ENCODE measurements around the gene DMD. TPM values are rescaled to one million over a fixed set of nuclear protein-coding genes. Genes with fewer than 3 reads are reported as not detected.

Gene DMD
- polyA plus RNA-seq, 1 donor from 2014 or later, result 21.6 TPM

DNA sequence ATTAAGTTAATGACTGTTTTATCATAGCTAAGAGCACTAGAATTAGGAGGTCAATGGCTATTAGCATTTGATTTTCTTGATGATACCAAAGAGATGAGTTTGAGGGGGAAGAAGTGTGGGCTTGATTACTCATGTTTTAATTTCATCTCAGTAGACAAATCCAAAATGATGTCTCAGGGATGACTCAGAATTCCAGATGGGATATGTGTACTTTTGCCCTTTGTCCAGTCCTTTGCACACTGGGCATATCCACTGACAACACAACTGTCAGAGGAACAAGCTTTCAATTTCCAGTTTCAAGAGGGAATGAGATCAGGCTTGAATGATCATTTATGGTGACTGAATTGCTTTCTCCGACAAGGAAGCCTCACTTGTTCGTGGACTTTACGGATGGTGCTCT is 1814.2 kb downstream of the DMD start:
- Histone ChIP-seq H3K9me3 (ENCODE audit: low read length) (no peaks in the 10 kb centered on the region), H3F3A (ENCODE audit: insufficient read depth, low read length, poor library complexity, severe bottlenecking) (no peaks in the 10 kb centered on the region), H3K4me3 (ENCODE audit: low read length) (no peak overlapping the region), H3K9ac (ENCODE audit: low read length) (no peak overlapping the region), H2AFZ (ENCODE audit: low read depth, low read length) (no peak overlapping the region), H3K9me2 (ENCODE audit: insufficient read depth, low read length) (no peaks in the 10 kb centered on the region), H3K36me3 (ENCODE audit: insufficient read depth, low read length) (no peaks in the 10 kb centered on the region), H3K79me2 (replicated peaks; ENCODE audit: insufficient read depth, low read length) (no peaks in the 10 kb centered on the region), H3K27me3 (ENCODE audit: insufficient read depth, low read depth, low read length) (no peaks in the 10 kb centered on the region), H3K4me2 (ENCODE audit: low read length) (no peak overlapping the region), H3K27ac (ENCODE audit: low read length) (no peak overlapping the region), H4K20me1 (ENCODE audit: insufficient read depth) (no peaks in the 10 kb centered on the region)
- no peak for TF ChIP-seq POLR2AphosphoS5 (IDR thresholded peaks at IDR 0.05)
- TF ChIP-seq MXI1 (conservative IDR thresholded peaks at IDR 0.05; ENCODE audit: poor library complexity, severe bottlenecking), result no peak
- no peak for TF ChIP-seq RAD21 (conservative IDR thresholded peaks at IDR 0.05)
- no peak for TF ChIP-seq SMC3 (conservative IDR thresholded peaks at IDR 0.05; ENCODE audit: poor library complexity)
- TF ChIP-seq, protein P1, sequence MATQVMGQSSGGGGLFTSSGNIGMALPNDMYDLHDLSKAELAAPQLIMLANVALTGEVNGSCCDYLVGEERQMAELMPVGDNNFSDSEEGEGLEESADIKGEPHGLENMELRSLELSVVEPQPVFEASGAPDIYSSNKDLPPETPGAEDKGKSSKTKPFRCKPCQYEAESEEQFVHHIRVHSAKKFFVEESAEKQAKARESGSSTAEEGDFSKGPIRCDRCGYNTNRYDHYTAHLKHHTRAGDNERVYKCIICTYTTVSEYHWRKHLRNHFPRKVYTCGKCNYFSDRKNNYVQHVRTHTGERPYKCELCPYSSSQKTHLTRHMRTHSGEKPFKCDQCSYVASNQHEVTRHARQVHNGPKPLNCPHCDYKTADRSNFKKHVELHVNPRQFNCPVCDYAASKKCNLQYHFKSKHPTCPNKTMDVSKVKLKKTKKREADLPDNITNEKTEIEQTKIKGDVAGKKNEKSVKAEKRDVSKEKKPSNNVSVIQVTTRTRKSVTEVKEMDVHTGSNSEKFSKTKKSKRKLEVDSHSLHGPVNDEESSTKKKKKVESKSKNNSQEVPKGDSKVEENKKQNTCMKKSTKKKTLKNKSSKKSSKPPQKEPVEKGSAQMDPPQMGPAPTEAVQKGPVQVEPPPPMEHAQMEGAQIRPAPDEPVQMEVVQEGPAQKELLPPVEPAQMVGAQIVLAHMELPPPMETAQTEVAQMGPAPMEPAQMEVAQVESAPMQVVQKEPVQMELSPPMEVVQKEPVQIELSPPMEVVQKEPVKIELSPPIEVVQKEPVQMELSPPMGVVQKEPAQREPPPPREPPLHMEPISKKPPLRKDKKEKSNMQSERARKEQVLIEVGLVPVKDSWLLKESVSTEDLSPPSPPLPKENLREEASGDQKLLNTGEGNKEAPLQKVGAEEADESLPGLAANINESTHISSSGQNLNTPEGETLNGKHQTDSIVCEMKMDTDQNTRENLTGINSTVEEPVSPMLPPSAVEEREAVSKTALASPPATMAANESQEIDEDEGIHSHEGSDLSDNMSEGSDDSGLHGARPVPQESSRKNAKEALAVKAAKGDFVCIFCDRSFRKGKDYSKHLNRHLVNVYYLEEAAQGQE (IDR thresholded peaks at IDR 0.05; ENCODE audit: borderline replicate concordance), result no peak
- no peak for TF ChIP-seq EZH2 (IDR thresholded peaks at IDR 0.05; ENCODE audit: borderline replicate concordance, insufficient read depth, low read length, poor library complexity, severe bottlenecking)
- TF ChIP-seq, protein P2, sequence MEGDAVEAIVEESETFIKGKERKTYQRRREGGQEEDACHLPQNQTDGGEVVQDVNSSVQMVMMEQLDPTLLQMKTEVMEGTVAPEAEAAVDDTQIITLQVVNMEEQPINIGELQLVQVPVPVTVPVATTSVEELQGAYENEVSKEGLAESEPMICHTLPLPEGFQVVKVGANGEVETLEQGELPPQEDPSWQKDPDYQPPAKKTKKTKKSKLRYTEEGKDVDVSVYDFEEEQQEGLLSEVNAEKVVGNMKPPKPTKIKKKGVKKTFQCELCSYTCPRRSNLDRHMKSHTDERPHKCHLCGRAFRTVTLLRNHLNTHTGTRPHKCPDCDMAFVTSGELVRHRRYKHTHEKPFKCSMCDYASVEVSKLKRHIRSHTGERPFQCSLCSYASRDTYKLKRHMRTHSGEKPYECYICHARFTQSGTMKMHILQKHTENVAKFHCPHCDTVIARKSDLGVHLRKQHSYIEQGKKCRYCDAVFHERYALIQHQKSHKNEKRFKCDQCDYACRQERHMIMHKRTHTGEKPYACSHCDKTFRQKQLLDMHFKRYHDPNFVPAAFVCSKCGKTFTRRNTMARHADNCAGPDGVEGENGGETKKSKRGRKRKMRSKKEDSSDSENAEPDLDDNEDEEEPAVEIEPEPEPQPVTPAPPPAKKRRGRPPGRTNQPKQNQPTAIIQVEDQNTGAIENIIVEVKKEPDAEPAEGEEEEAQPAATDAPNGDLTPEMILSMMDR (IDR thresholded peaks at IDR 0.05; ENCODE audit: poor library complexity, severe bottlenecking), result no peak
- TF ChIP-seq EP300 (conservative IDR thresholded peaks at IDR 0.05; ENCODE audit: poor library complexity, severe bottlenecking), result no peak
- no peak for TF ChIP-seq TAF1 (IDR thresholded peaks at IDR 0.05; ENCODE audit: low read depth)

DNA sequence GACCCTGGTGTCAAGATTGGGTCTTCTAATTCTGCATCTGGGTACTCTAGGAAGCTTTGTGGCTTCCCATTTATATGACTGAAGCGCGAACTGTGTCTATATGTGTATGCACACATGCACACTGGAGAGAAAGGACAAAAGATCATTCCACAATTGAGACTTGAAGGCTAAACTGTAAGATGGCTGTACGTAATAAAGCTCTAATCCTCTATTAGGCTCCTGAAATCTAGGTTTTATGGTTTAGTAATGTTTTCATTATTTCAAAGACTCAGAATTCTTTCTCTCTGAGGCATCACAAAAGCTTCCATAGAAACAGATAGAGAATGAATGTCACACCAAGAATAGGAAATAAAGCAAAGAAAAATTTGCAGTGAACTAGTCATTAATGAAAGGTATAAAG is 1818.8 kb downstream of the DMD start:
- TF ChIP-seq SMC3 (conservative IDR thresholded peaks at IDR 0.05; ENCODE audit: poor library complexity) (no peak), RAD21 (conservative IDR thresholded peaks at IDR 0.05) (no peak), EP300 (conservative IDR thresholded peaks at IDR 0.05; ENCODE audit: poor library complexity, severe bottlenecking) (no peak), EZH2 (IDR thresholded peaks at IDR 0.05; ENCODE audit: borderline replicate concordance, insufficient read depth, low read length, poor library complexity, severe bottlenecking) (no peak), TAF1 (IDR thresholded peaks at IDR 0.05; ENCODE audit: low read depth) (no peak), MXI1 (conservative IDR thresholded peaks at IDR 0.05; ENCODE audit: poor library complexity, severe bottlenecking) (no peak), POLR2AphosphoS5 (IDR thresholded peaks at IDR 0.05) (no peak)
- TF ChIP-seq, protein P2 (IDR thresholded peaks at IDR 0.05; ENCODE audit: poor library complexity, severe bottlenecking), result no peak
- TF ChIP-seq, protein P1 (IDR thresholded peaks at IDR 0.05; ENCODE audit: borderline replicate concordance), result no peak
- Histone ChIP-seq H3K9ac (ENCODE audit: low read length) (no peak overlapping the region), H2AFZ (ENCODE audit: low read depth, low read length) (no peak overlapping the region), H3K27me3 (ENCODE audit: insufficient read depth, low read depth, low read length) (no peaks in the 10 kb centered on the region), H3K9me3 (ENCODE audit: low read length) (no peaks in the 10 kb centered on the region), H3K4me3 (ENCODE audit: low read length) (no peak overlapping the region), H3K27ac (ENCODE audit: low read length) (no peak overlapping the region), H3K9me2 (ENCODE audit: insufficient read depth, low read length) (no peaks in the 10 kb centered on the region), H3K36me3 (ENCODE audit: insufficient read depth, low read length) (no peaks in the 10 kb centered on the region), H4K20me1 (ENCODE audit: insufficient read depth) (no peaks in the 10 kb centered on the region), H3F3A (ENCODE audit: insufficient read depth, low read length, poor library complexity, severe bottlenecking) (no peaks in the 10 kb centered on the region), H3K4me2 (ENCODE audit: low read length) (no peak overlapping the region), H3K79me2 (replicated peaks; ENCODE audit: insufficient read depth, low read length) (no peaks in the 10 kb centered on the region)
